Spleen (tissue), 11 donors: ENCODE measurements around the gene AGER. TPM values are rescaled to one million over a fixed set of nuclear protein-coding genes. Genes with fewer than 3 reads are reported as not detected.

Experiments used
- DNase-seq: peaks from one replicate; pipeline ENCODE4 v3.0.0-alpha.2; 2020
- H3K27ac ChIP-seq, 8 donors: fragments of 200-600 bp; sonication (generic) in 7 of 8; 1 replicate in 4 of 8; 2 replicates in 4 of 8; pipeline versions ENCODE4 v1.5.0 to v1.8.0; 2016 to 2021; ENCODE audit warnings: inconsistent platforms in 4 of 8, mild to moderate bottlenecking in 4 of 8, moderate library complexity in 1 of 8
- H3K27me3 ChIP-seq, 7 donors: fragments of 200-600 bp; sonication (generic) in 6 of 7; replicated peaks in 1 of 7; 1 replicate in 4 of 7; 2 replicates in 3 of 7; pipeline versions ENCODE4 v1.5.0 to v1.8.0; 2016 to 2021; ENCODE audit warnings: inconsistent platforms in 3 of 7, mild to moderate bottlenecking in 1 of 7
- H3K36me3 ChIP-seq, 6 donors: fragments of 200-600 bp; sonication (generic) in 5 of 6; 1 replicate in 4 of 6; 2 replicates in 2 of 6; pipeline versions ENCODE4 v1.5.0 to v1.8.0; 2016 to 2021; ENCODE audit warnings: inconsistent platforms in 2 of 6
- H3K4me1 ChIP-seq, 6 donors: fragments of 200-600 bp; sonication (generic) in 5 of 6; 1 replicate in 3 of 6; 2 replicates in 3 of 6; pipeline versions ENCODE4 v1.5.0 to v1.8.0; 2016 to 2021; ENCODE audit warnings: inconsistent platforms in 3 of 6
- H3K4me3 ChIP-seq, 8 donors: fragments of 200-600 bp; sonication (generic) in 7 of 8; 1 replicate in 4 of 8; 2 replicates in 4 of 8; pipeline versions ENCODE4 v1.5.0 to v1.8.0; 2016 to 2021; ENCODE audit warnings: inconsistent platforms in 4 of 8, mild to moderate bottlenecking in 4 of 8, moderate library complexity in 2 of 8
- H3K9me3 ChIP-seq, 8 donors: fragments of 200-600 bp; sonication (generic) in 7 of 8; 1 replicate in 4 of 8; 2 replicates in 4 of 8; pipeline versions ENCODE4 v1.5.0 to v1.8.0; 2016 to 2021; ENCODE audit warnings: inconsistent platforms in 4 of 8
- POLR2A ChIP-seq, 3 donors: fragments of 450-650 bp; IDR thresholded peaks; one replicate each; pipeline ENCODE4 v1.5.1; 2017; ENCODE audit warnings: antibody characterized with exemption in 3 of 3, mild to moderate bottlenecking in 1 of 3
- POLR2AphosphoS5 ChIP-seq, 3 donors: sonication (generic); formaldehyde crosslinking; IDR thresholded peaks; one replicate each; pipeline ENCODE4 v1.5.1; 2017; ENCODE audit warnings: antibody characterized with exemption in 3 of 3
- WGBS, 5 donors: extraction: QIAGEN DNeasy Blood & Tissue Kit in 3 of 5; methylation state at CpG; one replicate each; pipeline versions ENCODE4 v1.1.5 to v1.1.7; 2013 to 2018; 5-methylcytosine and 5-hydroxymethylcytosine counted together
- intact Hi-C: fragments of 100-400 bp; cut with DNase I; formaldehyde crosslinking; loops from one replicate; pipeline ENCODE4 v1.15.0; 2023; ENCODE audit warnings: low total_unique reads
- polyA plus RNA-seq, 3 donors: library from polyadenylated mRNA; stranded (reverse); fragments of 200-250 nt; gene quantifications; one replicate each; pipeline ENCODE4 v1.2.1, GENCODE V29; 2013
- total RNA-seq, 7 donors: library from RNA; depleted of rRNA in 3 of 7; stranded (reverse); fragments of >200 nt in 3 of 7; fragmentation: NEBNext Ultra II Directional in 4 of 7; extraction: Animal tissue kit (Norgen Biotek cat#: 25700) in 4 of 7; gene quantifications; one replicate each; pipeline versions ENCODE4 v1.1.0 to v1.2.1, GENCODE V29; 2016 to 2021
- TF ChIP-seq, protein P1 (sequence below), 11 experiments: fragments of 200-600 bp in 7 of 11; fragments of 450-650 bp in 4 of 11; sonication (generic) in 4 of 11; IDR thresholded peaks in 8 of 11; conservative IDR thresholded peaks in 3 of 11; 1 replicate in 7 of 11; 2 replicates in 4 of 11; pipeline versions ENCODE4 v1.4.0 to v1.8.0; 2016 to 2021; ENCODE audit warnings: antibody characterized with exemption in 11 of 11, inconsistent platforms in 4 of 11, mild to moderate bottlenecking in 1 of 11
- donor health status: healthy with polysubstance abuse.
- donor health status: DM: no; HTN: no; CAD: no; lungs with moderate emphysema.
- donor health status: DM: no; HTN: no; CAD: no.
- donor health status: Bipolar disorder and iron deficiency.
- donor health status: healthy.
- donor health status: DM: no; HTN: no; CAD: no.
- donor health status: DM: yes; HTN: yes; CAD: no.

The AGER gene
- total and polyA plus RNA-seq, 10 donors: 7.4 to 50.9 (median 23.2) TPM

- Histone ChIP-seq H3K27me3 (no peaks in the 10 kb centered on the region), H3K9me3 (no peaks in the 10 kb centered on the region), H3K36me3 (peaks cover 0 to 70% (median 35%) of the 10 kb centered on the region in 6 donors), H3K27ac (peak overlapping the region in 2 of 8 donors; percentile 2 to 37), H3K4me3 (no peak overlapping the region), H3K4me1 (peaks cover 0 to 10% (median 7%) of the 10 kb centered on the region in 6 donors)
- TF ChIP-seq POLR2A (IDR thresholded peaks at IDR 0.05) (no peak), POLR2AphosphoS5 (IDR thresholded peaks at IDR 0.05) (no peak)
- TF ChIP-seq, protein P1, sequence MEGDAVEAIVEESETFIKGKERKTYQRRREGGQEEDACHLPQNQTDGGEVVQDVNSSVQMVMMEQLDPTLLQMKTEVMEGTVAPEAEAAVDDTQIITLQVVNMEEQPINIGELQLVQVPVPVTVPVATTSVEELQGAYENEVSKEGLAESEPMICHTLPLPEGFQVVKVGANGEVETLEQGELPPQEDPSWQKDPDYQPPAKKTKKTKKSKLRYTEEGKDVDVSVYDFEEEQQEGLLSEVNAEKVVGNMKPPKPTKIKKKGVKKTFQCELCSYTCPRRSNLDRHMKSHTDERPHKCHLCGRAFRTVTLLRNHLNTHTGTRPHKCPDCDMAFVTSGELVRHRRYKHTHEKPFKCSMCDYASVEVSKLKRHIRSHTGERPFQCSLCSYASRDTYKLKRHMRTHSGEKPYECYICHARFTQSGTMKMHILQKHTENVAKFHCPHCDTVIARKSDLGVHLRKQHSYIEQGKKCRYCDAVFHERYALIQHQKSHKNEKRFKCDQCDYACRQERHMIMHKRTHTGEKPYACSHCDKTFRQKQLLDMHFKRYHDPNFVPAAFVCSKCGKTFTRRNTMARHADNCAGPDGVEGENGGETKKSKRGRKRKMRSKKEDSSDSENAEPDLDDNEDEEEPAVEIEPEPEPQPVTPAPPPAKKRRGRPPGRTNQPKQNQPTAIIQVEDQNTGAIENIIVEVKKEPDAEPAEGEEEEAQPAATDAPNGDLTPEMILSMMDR (IDR thresholded peaks at IDR 0.05 in 8 of 11, conservative IDR thresholded peaks at IDR 0.05 in 3 of 11): no peak
- WGBS, 5 donors: 64 to 79% (median 71%) methylated on average over 2 of the region's 2 CpGs
- intact Hi-C loops: no loop called here
- DNase-seq: peak; percentile 45
Observed at GRCh38 chr6:32168350-32168749, 15.7 kb downstream of the AGER start.

GRCh38 chr6:32167761-32168262, 16.2 kb downstream of the AGER start:
- peak; percentile 13 for DNase-seq
- Histone ChIP-seq H3K4me3 (no peak overlapping the region), H3K27ac (no peak overlapping the region), H3K9me3 (no peaks in the 10 kb centered on the region), H3K36me3 (peaks cover 0 to 76% (median 35%) of the 10 kb centered on the region in 6 donors), H3K4me1 (peaks cover 0 to 5% (median 2%) of the 10 kb centered on the region in 6 donors), H3K27me3 (no peaks in the 10 kb centered on the region)
- 78 to 87% (median 84%) methylated on average over 6 of the region's 6 CpGs for WGBS, 5 donors
- TF ChIP-seq POLR2A (IDR thresholded peaks at IDR 0.05) (no peak), POLR2AphosphoS5 (IDR thresholded peaks at IDR 0.05) (no peak)
- TF ChIP-seq, protein P1 (IDR thresholded peaks at IDR 0.05 in 8 of 11, conservative IDR thresholded peaks at IDR 0.05 in 3 of 11): no peak
- intact Hi-C loops: no loop called here

DNA sequence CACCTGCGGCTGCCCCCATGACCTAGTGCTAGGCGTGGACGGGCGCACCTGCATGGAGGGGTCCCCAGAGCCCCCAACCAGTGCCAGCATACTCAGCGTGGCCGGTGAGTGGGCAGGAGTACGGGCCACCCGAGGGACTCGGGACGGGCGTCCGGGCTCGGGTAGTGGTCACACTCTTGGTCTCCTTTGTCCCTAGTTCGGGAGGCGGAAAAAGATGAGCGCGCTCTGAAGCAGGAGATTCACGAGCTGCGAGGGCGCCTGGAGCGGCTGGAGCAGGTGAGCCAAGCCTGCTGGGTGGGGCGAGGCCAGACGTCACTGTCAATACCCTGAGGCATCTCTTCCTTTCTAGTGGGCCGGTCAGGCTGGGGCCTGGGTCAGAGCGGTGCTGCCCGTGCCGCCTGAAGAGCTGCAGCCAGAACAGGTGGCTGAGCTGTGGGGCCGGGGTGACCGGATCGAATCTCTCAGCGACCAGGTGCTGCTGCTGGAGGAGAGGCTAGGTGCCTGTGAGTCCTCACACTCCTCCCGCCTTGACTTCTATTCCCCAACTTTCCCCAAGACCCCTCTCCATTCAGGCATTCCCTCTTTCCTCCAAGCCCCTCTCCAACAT, 16.8 kb downstream of the AGER start:
- DNase-seq: peak; percentile 71

GRCh38 chr6:32166411-32167061, 17.5 kb downstream of the AGER start:
- H3K27ac ChIP-seq: no peak overlapping the region
- intact Hi-C loops: no loop called here
- H3K27me3 ChIP-seq: no peaks in the 10 kb centered on the region
- no peaks in the 10 kb centered on the region for H3K4me1 ChIP-seq
- TF ChIP-seq, protein P1 (IDR thresholded peaks at IDR 0.05 in 8 of 11, conservative IDR thresholded peaks at IDR 0.05 in 3 of 11): no peak
- no peak for TF ChIP-seq POLR2A (IDR thresholded peaks at IDR 0.05)
- peak in 1 of 3 donors; percentile 47 for TF ChIP-seq POLR2AphosphoS5 (IDR thresholded peaks at IDR 0.05)
- H3K4me3 ChIP-seq: no peak overlapping the region
- H3K36me3 ChIP-seq: peaks cover 0 to 83% (median 35%) of the 10 kb centered on the region in 6 donors
- no peaks in the 10 kb centered on the region for H3K9me3 ChIP-seq
- peak; percentile 65 for DNase-seq
- 85 to 91% (median 90%) methylated on average over 17 to 30 of the region's 30 CpGs for WGBS, 5 donors

More for the DNA sequence above, 16.8 kb downstream of the AGER start:
- no peaks in the 10 kb centered on the region for H3K9me3 ChIP-seq
- 91 to 94% (median 93%) methylated on average over 32 of the region's 32 CpGs for WGBS, 5 donors
- no peaks in the 10 kb centered on the region for H3K4me1 ChIP-seq
- no peak overlapping the region for H3K4me3 ChIP-seq
- H3K27ac ChIP-seq: no peak overlapping the region
- no peak for TF ChIP-seq POLR2A (IDR thresholded peaks at IDR 0.05)
- peak in 1 of 3 donors; percentile 28 for TF ChIP-seq POLR2AphosphoS5 (IDR thresholded peaks at IDR 0.05)
- intact Hi-C loops: no loop called here
- H3K36me3 ChIP-seq: peaks cover 0 to 81% (median 35%) of the 10 kb centered on the region in 6 donors
- no peaks in the 10 kb centered on the region for H3K27me3 ChIP-seq
